B cell (primary cell): ENCODE results near the gene CD1B. TPM values are rescaled to one million over a fixed set of nuclear protein-coding genes. Genes with fewer than 3 reads are reported as not detected.

ENCODE experiments used
- ATAC-seq: fragments of 200-7000 bp; cut with Tn5 transposase; one replicate; pipeline ENCODE4 v1.10.0; 2021; ENCODE audit warnings: low read depth, mild to moderate bottlenecking, moderate number of reproducible peaks, moderate library complexity
- CTCF ChIA-PET: fragments of 350-600 bp; sonication (Branson Sonifier 250); formaldehyde crosslinking; loops from one replicate; lab custom pipeline; 2021; ENCODE audit warnings: antibody characterized with exemption, inconsistent platforms; lab: Charles Lee
- POLR2A ChIA-PET: fragments of 350-600 bp; sonication (Branson Sonifier 250); formaldehyde crosslinking; loops from one replicate; lab custom pipeline; 2021; ENCODE audit warnings: antibody characterized with exemption; lab: Charles Lee
- DNase-seq: peaks from one replicate; pipeline ENCODE4 v3.0.0; 2013
- H2AFZ ChIP-seq: 2 replicates; pipeline ENCODE4 v1.6.1; 2012; ENCODE audit warnings: mild to moderate bottlenecking, low read depth, low read length; ENCODE audit not compliant: insufficient read depth, poor library complexity, severe bottlenecking
- H3K27ac ChIP-seq, 2 donors: 1 replicate in 1 of 2; 2 replicates in 1 of 2; pipeline ENCODE4 v1.5.1; 2012 to 2013; ENCODE audit warnings: low read length in 2 of 2, mild to moderate bottlenecking in 2 of 2, moderate library complexity in 1 of 2
- H3K27me3 ChIP-seq, 4 experiments: fragments of 200-600 bp in 1 of 4; sonication (generic) in 1 of 4; replicated peaks in 1 of 4; 1 replicate in 2 of 4; 2 replicates in 2 of 4; pipeline versions ENCODE4 v1.6.1 to v1.7.0; 2013 to 2016; ENCODE audit warnings: low read length in 3 of 4, mild to moderate bottlenecking in 2 of 4, mixed read lengths in 1 of 4, moderate library complexity in 1 of 4; ENCODE audit not compliant: insufficient read depth in 4 of 4, control insufficient read depth in 3 of 4; ENCODE audit errors: control extremely low read depth in 1 of 4
- H3K36me3 ChIP-seq, 2 experiments: replicated peaks in 1 of 2; 1 replicate in 1 of 2; 2 replicates in 1 of 2; pipeline versions ENCODE4 v1.6.1 to v1.7.1; 2013; ENCODE audit warnings: low read length in 1 of 2; ENCODE audit not compliant: insufficient read depth in 2 of 2, control insufficient read depth in 1 of 2; ENCODE audit errors: control extremely low read depth in 1 of 2, extremely low read depth in 1 of 2
- H3K4me1 ChIP-seq, 2 donors: fragments of 200-600 bp in 1 of 2; sonication (generic) in 1 of 2; 1 replicate in 1 of 2; 2 replicates in 1 of 2; pipeline versions ENCODE4 v1.5.1 to v1.6.1; 2013 to 2017; ENCODE audit warnings: low read length in 2 of 2; ENCODE audit not compliant: control insufficient read depth in 2 of 2, insufficient read depth in 2 of 2
- H3K4me2 ChIP-seq: replicated peaks from 2 replicates; pipeline ENCODE3; 2012; ENCODE audit warnings: mild to moderate bottlenecking, low read depth, low read length; ENCODE audit not compliant: poor library complexity, severe bottlenecking
- H3K4me3 ChIP-seq, 5 experiments: fragments of 200-600 bp in 1 of 5; sonication (generic) in 1 of 5; 1 replicate in 3 of 5; 2 replicates in 2 of 5; pipeline versions ENCODE4 v1.5.1 to v1.7.0; 2011 to 2016; ENCODE audit warnings: low read length in 4 of 5, mild to moderate bottlenecking in 4 of 5, low read depth in 2 of 5, control low read depth in 1 of 5, moderate library complexity in 1 of 5; ENCODE audit not compliant: insufficient read depth in 1 of 5; ENCODE audit errors: control extremely low read depth in 1 of 5, extremely low read depth in 1 of 5
- H3K79me2 ChIP-seq: fragments of 200-600 bp; sonication (generic); one replicate; pipeline ENCODE4 v1.6.0; 2016; ENCODE audit warnings: low read length; ENCODE audit not compliant: control insufficient read depth, insufficient read depth
- H3K9ac ChIP-seq: fragments of 200-600 bp; sonication (generic); 2 replicates; pipeline ENCODE4 v1.6.1; 2017; ENCODE audit warnings: mild to moderate bottlenecking, low read length, moderate library complexity
- H3K9me3 ChIP-seq, 3 donors: one replicate each; pipeline versions ENCODE4 v1.6.1 to v1.7.1; 2013; ENCODE audit warnings: low read length in 2 of 3; ENCODE audit not compliant: control insufficient read depth in 2 of 3, insufficient read depth in 1 of 3; ENCODE audit errors: control extremely low read depth in 1 of 3
- H4K20me1 ChIP-seq: 2 replicates; pipeline ENCODE4 v1.6.0; 2012; ENCODE audit warnings: mild to moderate bottlenecking, low read length; ENCODE audit not compliant: insufficient read depth, control insufficient read depth, poor library complexity, severe bottlenecking
- H3K27ac Mint-ChIP-seq: one replicate; pipeline ENCODE4 v1.8.0; 2021; ENCODE audit warnings: mixed read lengths
- H3K27me3 Mint-ChIP-seq: one replicate; pipeline ENCODE4 v1.8.0; 2021; ENCODE audit warnings: mixed read lengths
- H3K4me1 Mint-ChIP-seq: one replicate; pipeline ENCODE4 v1.8.0; 2021; ENCODE audit warnings: mixed read lengths
- H3K4me3 Mint-ChIP-seq: one replicate; pipeline ENCODE4 v1.8.0; 2021; ENCODE audit warnings: mixed read lengths
- H3K9me3 Mint-ChIP-seq: one replicate; pipeline ENCODE4 v1.8.0; 2022; ENCODE audit warnings: mixed read lengths; ENCODE audit not compliant: insufficient read depth
- CTCF ChIP-seq: fragments of 200-600 bp; IDR thresholded peaks from one replicate; pipeline ENCODE4 v1.8.0; 2022; ENCODE audit warnings: antibody characterized with exemption, mild to moderate bottlenecking
- EZH2 ChIP-seq: IDR thresholded peaks from 2 replicates; pipeline ENCODE4 v1.6.1; 2012; ENCODE audit warnings: borderline replicate concordance, low read depth, mild to moderate bottlenecking, moderate library complexity, low read length; ENCODE audit not compliant: insufficient read depth, poor library complexity, severe bottlenecking
- WGBS: methylation state at CpG from one replicate; pipeline ENCODE4 v1.1.5; 2013; ENCODE audit warnings: missing lambda C conversion rate; ENCODE audit not compliant: insufficient coverage; 5-methylcytosine and 5-hydroxymethylcytosine counted together
- intact Hi-C: fragments of 100-400 bp; cut with micrococcal nuclease; formaldehyde crosslinking; loops from one replicate; pipeline ENCODE4 v1.10.0; 2022
- polyA plus RNA-seq: library from polyadenylated mRNA; depleted of rRNA; stranded (reverse); fragments of >200 nt; gene quantifications from 2 replicates; pipeline ENCODE4 v1.2.3, GENCODE V29; 2012
- total RNA-seq, 2 donors: library from RNA; stranded (reverse); fragments of 120-200 nt in 1 of 2; gene quantifications; 1 replicate in 1 of 2; 2 replicates in 1 of 2; pipeline versions ENCODE4 v1.2.3 to v1.2.4, GENCODE V29; 2013 to 2022

CD1B gene
- total and polyA plus RNA-seq, 2 donors (not counting 1 experiment from before 2014, with no cell fraction given), result 0.09 TPM; not detected in 1

- peaks cover 5 to 17% of the 10 kb centered on the region in 2 experiments for H3K36me3 ChIP-seq
- 27% methylated on average over 4 of the region's 5 CpGs for WGBS
- H3K9me3 Mint-ChIP-seq, result no peaks in the 10 kb centered on the region
- peak overlapping the region; percentile 61 to 75 for H3K27ac ChIP-seq
- H3K79me2 ChIP-seq, result peaks cover 41% of the 10 kb centered on the region
- no peaks in the 10 kb centered on the region for H3K27me3 ChIP-seq
- ATAC-seq (no peak), DNase-seq (peak; percentile 44)
- peak overlapping the region; percentile 73 for H2AFZ ChIP-seq
- peak overlapping the region; percentile 59 for H3K9ac ChIP-seq
- H3K27ac Mint-ChIP-seq, result no peak overlapping the region
- peaks cover 38% of the 10 kb centered on the region for H3K4me1 Mint-ChIP-seq
- peak overlapping the region; percentile 70 for H3K4me2 ChIP-seq
- no peak overlapping the region for H3K4me3 Mint-ChIP-seq
- peaks cover 85 to 86% of the 10 kb centered on the region in 2 donors for H3K4me1 ChIP-seq
- no peaks in the 10 kb centered on the region for H4K20me1 ChIP-seq
- ChIA-PET CTCF (interaction anchor here (0.9 to 1.9 kb wide), 3 partner anchors 39 to 86 kb away, joined by 4 to 11 read pairs (median 7); no protein-coding TSS in a partner anchor), POLR2A (no interaction called here)
- intact Hi-C loops, result no loop called here
- TF ChIP-seq CTCF, result no peak
- no peaks in the 10 kb centered on the region for H3K27me3 Mint-ChIP-seq
- H3K9me3 ChIP-seq, result peaks cover 0 to 2% (median 2%) of the 10 kb centered on the region in 3 donors
- peak overlapping the region; percentile 36 to 84 (median 44) for H3K4me3 ChIP-seq
Measured at GRCh38 chr1:158290321-158290844, 40.9 kb downstream of the CD1B start.

- 37% methylated on average over 3 of the region's 4 CpGs for WGBS
- no peak for ATAC-seq
- no peak within 1 kb of the TSS for H3K4me3 Mint-ChIP-seq
- no peaks in the 10 kb centered on the region for H3K27me3 Mint-ChIP-seq
- peaks cover 42% of the 10 kb centered on the region for H3K4me1 Mint-ChIP-seq
- peak within 1 kb of the TSS; percentile 36 to 84 (median 44) for H3K4me3 ChIP-seq
- peak within 1 kb of the TSS; percentile 73 for H2AFZ ChIP-seq
- H3K4me2 ChIP-seq, result peak within 1 kb of the TSS; percentile 70
- H3K9ac ChIP-seq, result peak within 1 kb of the TSS; percentile 59
- no peaks in the 10 kb centered on the region for H4K20me1 ChIP-seq
- H3K27me3 ChIP-seq, result no peaks in the 10 kb centered on the region
- TF ChIP-seq EZH2 (no peak), CTCF (no peak)
- peaks cover 0 to 2% (median 0%) of the 10 kb centered on the region in 3 donors for H3K9me3 ChIP-seq
- H3K27ac ChIP-seq, result peak within 1 kb of the TSS; percentile 61 to 75
- H3K79me2 ChIP-seq, result peaks cover 36% of the 10 kb centered on the region
- peak; percentile 42 for DNase-seq
- CTCF ChIA-PET, result interaction anchor here (0.6 to 2.5 kb wide), 4 partner anchors 40 to 503 kb away, joined by 3 to 11 read pairs (median 7); no protein-coding TSS in a partner anchor
- H3K9me3 Mint-ChIP-seq, result no peaks in the 10 kb centered on the region
- H3K36me3 ChIP-seq, result peaks cover 2 to 16% of the 10 kb centered on the region in 2 experiments
- peak within 1 kb of the TSS; percentile 65 for H3K27ac Mint-ChIP-seq
- POLR2A ChIA-PET, result no interaction called here
- intact Hi-C loops, result loop anchor here (2.0 to 10.0 kb wide), 3 partner anchors 15 to 777 kb away; no protein-coding TSS in a partner anchor
- peaks cover 85 to 92% of the 10 kb centered on the region in 2 donors for H3K4me1 ChIP-seq
Measured at GRCh38 chr1:158289811-158290210, 41.5 kb downstream of the CD1B start, which contains the start of gene CD1C. Gene CD1C (plus strand): TSS chr1:158289923. CDS start chr1:158290065, 142 bp downstream.
